ENCODE data around the gene JUP.

GRCh38 chr17:41773190-41773588, 13.3 kb downstream of the JUP start:
- no peak for TF ChIP-seq CTCF (conservative IDR thresholded peaks at IDR 0.05; ENCODE audit: low read depth, low read length)
- no peak for TF ChIP-seq EZH2 (IDR thresholded peaks at IDR 0.05; ENCODE audit: low read length, unreplicated experiment)
- TF ChIP-seq EZH2phosphoT487 (IDR thresholded peaks at IDR 0.05; ENCODE audit: borderline replicate concordance, low read length), result no peak
